ENCODE data around the gene RAD51D. TPM values are rescaled to one million over a fixed set of nuclear protein-coding genes. Genes with fewer than 3 reads are reported as not detected.

Gene RAD51D
- polyA plus RNA-seq, 1 donor (not counting 4 experiments of a cell fraction or from before 2014, with no cell fraction given) = 4.9 TPM

- DNase-seq (ENCODE audit: low read depth, low spot score) (no peak), FAIRE-seq (no peak)
- peaks cover 1 to 3% of the 10 kb centered on the region in 2 experiments for H3K36me3 ChIP-seq (ENCODE audit: control insufficient read depth in 2 of 2, extremely low read depth in 1 of 2, insufficient read depth in 2 of 2, low read length in 2 of 2)
- no peaks in the 10 kb centered on the region for H3K9me3 ChIP-seq (ENCODE audit: control insufficient read depth, low read depth, low read length)
- dilution Hi-C loops (cut with MboI; ENCODE audit: extremely low pct_ligation_motif_present, low sequenced_read_pairs) = no loop called here
- no peak overlapping the region for H2AFZ ChIP-seq (ENCODE audit: control insufficient read depth, low read length)
- no peaks in the 10 kb centered on the region for H4K20me1 ChIP-seq (ENCODE audit: control insufficient read depth, extremely low read depth, insufficient read depth, low read length)
- no peak for TF ChIP-seq EZH2 (IDR thresholded peaks at IDR 0.05; ENCODE audit: low read length)
- TF ChIP-seq CTCF (optimal IDR thresholded peaks at IDR 0.05 in 1 of 3, IDR thresholded peaks at IDR 0.05 in 1 of 3, conservative IDR thresholded peaks at IDR 0.05 in 1 of 3; ENCODE audit: extremely low read depth in 1 of 3, insufficient read depth in 2 of 3, low read length in 3 of 3) = no peak
- no peaks in the 10 kb centered on the region for H3K9me1 ChIP-seq (ENCODE audit: control insufficient read depth, extremely low read depth, insufficient read depth, low read length)
- H3K4me2 ChIP-seq (ENCODE audit: control insufficient read depth, extremely low read depth, insufficient read depth, low read depth, low read length) = no peak overlapping the region
- H3K9ac ChIP-seq (ENCODE audit: control insufficient read depth, extremely low read depth, insufficient read depth, low read length) = no peak overlapping the region
- peaks cover 8% of the 10 kb centered on the region for H3K4me1 ChIP-seq (ENCODE audit: control insufficient read depth, extremely low read depth, insufficient read depth, low read length)
- H3K27me3 ChIP-seq (ENCODE audit: control insufficient read depth, extremely low read depth, insufficient read depth, low read length) = no peaks in the 10 kb centered on the region
- no peak overlapping the region for H3K27ac ChIP-seq (ENCODE audit: control insufficient read depth, insufficient read depth, low read length)
- H3K79me2 ChIP-seq (ENCODE audit: control insufficient read depth, insufficient read depth, low read length) = peaks cover 10% of the 10 kb centered on the region
- no peak overlapping the region for H3K4me3 ChIP-seq (ENCODE audit: control insufficient read depth in 2 of 3, extremely low read depth in 1 of 3, insufficient read depth in 2 of 3, low read depth in 1 of 3, low read length in 3 of 3)
Measured at GRCh38 chr17:35069311-35069710, 50.3 kb downstream of the RAD51D start.

- FAIRE-seq (no peak), DNase-seq (ENCODE audit: low read depth, low spot score) (no peak)
- Histone ChIP-seq H3K27ac (ENCODE audit: control insufficient read depth, insufficient read depth, low read length) (no peak overlapping the region), H3K79me2 (ENCODE audit: control insufficient read depth, insufficient read depth, low read length) (peaks cover 8% of the 10 kb centered on the region), H2AFZ (ENCODE audit: control insufficient read depth, low read length) (no peak overlapping the region), H3K9ac (ENCODE audit: control insufficient read depth, extremely low read depth, insufficient read depth, low read length) (no peak overlapping the region), H3K9me3 (ENCODE audit: control insufficient read depth, low read depth, low read length) (no peaks in the 10 kb centered on the region), H3K4me3 (ENCODE audit: control insufficient read depth in 2 of 3, extremely low read depth in 1 of 3, insufficient read depth in 2 of 3, low read depth in 1 of 3, low read length in 3 of 3) (no peak overlapping the region), H3K4me2 (ENCODE audit: control insufficient read depth, extremely low read depth, insufficient read depth, low read depth, low read length) (no peak overlapping the region), H3K4me1 (ENCODE audit: control insufficient read depth, extremely low read depth, insufficient read depth, low read length) (peaks cover 18% of the 10 kb centered on the region), H4K20me1 (ENCODE audit: control insufficient read depth, extremely low read depth, insufficient read depth, low read length) (no peaks in the 10 kb centered on the region), H3K9me1 (ENCODE audit: control insufficient read depth, extremely low read depth, insufficient read depth, low read length) (no peaks in the 10 kb centered on the region), H3K36me3 (ENCODE audit: control insufficient read depth in 2 of 2, extremely low read depth in 1 of 2, insufficient read depth in 2 of 2, low read length in 2 of 2) (peaks cover 1 to 3% of the 10 kb centered on the region in 2 experiments), H3K27me3 (ENCODE audit: control insufficient read depth, extremely low read depth, insufficient read depth, low read length) (no peaks in the 10 kb centered on the region)
- dilution Hi-C loops (cut with MboI; ENCODE audit: extremely low pct_ligation_motif_present, low sequenced_read_pairs) = no loop called here
- no peak for TF ChIP-seq EZH2 (IDR thresholded peaks at IDR 0.05; ENCODE audit: low read length)
- TF ChIP-seq CTCF (optimal IDR thresholded peaks at IDR 0.05 in 1 of 3, IDR thresholded peaks at IDR 0.05 in 1 of 3, conservative IDR thresholded peaks at IDR 0.05 in 1 of 3; ENCODE audit: extremely low read depth in 1 of 3, insufficient read depth in 2 of 3, low read length in 3 of 3) = no peak
Measured at GRCh38 chr17:35068249-35068648, 51.4 kb downstream of the RAD51D start.

All from keratinocyte (primary cell).